HG02943 (cell line): ENCODE data around the gene P2RY12.

Experiments
- ATAC-seq: cut with Tn5 transposase; IDR thresholded peaks from one replicate; pipeline ENCODE4 v1.9.1; 2021; ENCODE audit warnings: mild to moderate bottlenecking, low read depth, moderate library complexity; ENCODE audit not compliant: unreplicated experiment

Gene P2RY12

DNA sequence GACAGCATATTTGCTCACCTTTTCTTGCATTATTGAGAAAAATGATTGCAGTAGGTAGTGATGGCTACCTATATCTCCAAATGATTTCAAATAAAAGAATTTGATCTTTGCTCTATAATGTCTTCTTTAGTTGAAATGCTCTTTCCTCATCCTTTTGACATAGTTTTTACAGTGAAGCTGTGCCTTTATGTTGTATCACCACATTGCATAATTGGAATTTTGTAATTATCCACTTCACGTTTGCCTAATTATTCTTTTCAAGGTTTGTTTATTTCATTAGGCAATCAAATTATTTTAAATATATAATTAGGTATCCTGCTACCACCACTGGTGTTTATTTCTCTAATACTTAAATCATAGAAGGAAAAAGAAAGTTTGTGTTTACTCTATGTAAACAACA lies 33.9 kb downstream of the P2RY12 start:
- no peak for ATAC-seq

DNA sequence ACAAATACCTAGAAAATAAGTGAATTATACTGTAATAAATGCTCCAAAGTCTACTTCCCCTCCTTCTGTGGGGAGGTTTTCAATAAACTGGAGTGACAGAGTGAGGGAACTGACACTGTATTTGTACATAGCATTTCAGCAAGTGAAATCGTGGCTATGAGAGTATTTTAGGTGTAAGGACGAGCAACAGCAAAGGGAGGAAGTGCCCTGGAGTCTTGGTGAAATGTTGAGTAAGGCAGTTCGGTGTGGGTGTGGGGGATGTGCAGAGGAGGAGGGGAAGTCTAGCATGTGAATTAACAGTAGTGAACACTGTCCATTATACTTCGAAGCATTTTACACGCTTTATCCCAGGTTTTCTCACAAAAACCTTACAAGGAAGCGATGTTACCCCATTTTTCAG lies 37.1 kb downstream of the P2RY12 start:
- ATAC-seq = no peak

DNA sequence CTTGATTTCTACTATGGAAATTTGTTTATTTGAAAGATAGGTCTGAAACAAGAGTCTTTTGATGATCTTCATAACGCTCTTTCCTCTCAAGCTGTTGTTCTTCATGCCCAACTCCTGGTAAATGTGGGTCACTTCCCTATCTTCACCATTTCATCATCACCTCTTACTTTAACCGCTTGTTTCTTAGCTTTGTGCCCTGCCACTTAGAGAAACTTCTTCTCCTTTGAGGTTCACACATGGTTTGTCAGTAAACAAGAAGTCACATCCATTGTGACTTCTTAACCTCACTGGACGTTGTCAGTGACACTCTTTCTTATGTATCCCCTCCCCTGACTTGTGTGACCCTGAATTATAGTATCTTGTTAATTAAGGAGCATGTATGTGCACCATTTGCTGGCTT lies 38.3 kb downstream of the P2RY12 start:
- no peak for ATAC-seq

DNA sequence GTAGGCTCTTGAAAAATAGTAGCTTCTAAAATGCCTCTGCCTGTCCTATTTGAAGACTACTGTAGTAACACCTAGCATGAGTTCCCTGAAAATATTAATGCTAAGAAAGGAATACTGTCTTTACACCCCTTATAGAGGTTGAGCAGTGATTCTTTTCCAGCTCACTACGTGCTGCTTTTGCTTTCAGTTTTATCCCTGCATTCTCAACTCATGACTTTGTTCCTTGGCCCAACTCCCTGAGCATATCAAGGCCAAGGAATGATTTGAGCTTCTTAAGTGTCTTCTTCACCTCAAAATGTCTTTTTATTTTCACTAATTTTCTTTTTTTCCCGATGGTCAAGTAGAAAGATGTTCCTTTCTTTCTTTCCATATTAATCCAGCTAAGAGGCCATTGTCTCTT lies 38.7 kb downstream of the P2RY12 start:
- no peak for ATAC-seq

DNA sequence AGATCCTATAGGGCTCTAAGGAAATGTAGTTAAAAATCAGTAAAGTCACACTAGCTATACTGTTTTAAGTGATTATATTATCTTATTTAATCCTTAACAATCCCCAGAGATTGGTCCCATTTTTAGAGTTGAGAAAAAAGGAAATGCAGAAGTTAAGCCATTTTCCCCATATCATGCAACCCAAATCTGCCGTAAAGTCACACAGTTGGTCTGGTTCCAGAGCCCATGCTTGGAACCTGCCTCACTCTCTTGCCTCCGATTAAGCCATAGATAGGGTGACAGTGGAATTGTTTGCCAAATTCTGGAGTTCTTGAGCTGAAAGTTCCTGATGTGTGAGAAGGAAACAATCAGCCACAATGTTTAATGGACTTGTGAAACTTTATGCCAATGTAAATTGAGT lies 52.9 kb downstream of the P2RY12 start:
- no peak for ATAC-seq

DNA sequence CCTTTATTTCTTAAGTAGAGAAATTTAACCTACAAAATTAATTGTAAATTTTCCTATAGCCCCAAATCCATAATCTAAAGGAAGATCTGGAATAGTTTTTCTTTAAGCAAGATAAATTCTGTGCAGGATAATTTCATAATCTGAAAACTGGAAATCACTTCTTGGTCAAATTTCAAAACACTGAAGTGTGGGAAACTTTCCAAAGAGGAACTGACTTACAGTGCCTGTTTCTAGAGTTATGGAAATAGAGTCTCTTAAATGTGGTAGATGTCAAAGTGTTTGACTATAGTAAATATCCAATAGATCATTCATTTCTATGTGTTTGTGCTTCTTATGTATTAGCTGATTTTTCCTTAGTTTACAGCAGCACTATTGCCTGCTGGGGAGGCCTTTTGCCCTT lies 53.7 kb downstream of the P2RY12 start:
- no peak for ATAC-seq

DNA sequence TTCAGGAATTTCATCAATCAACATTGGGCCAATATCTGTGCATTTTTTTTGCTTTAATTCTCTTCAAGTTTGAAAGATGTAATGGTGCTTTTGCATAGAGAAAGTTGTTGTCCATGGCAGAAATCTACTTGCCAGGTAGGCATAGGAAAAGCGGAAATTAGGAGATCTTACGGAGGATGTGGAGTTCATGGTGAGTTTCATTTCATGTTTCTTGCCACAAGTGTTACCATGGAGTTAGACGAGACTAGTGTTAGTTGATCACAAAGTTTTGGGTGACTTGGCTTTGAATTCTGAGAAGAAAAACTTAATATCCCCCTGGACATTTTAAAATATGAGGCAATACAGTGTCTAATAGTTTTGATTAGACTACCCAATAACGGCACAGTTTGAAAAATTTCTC lies 54.2 kb downstream of the P2RY12 start:
- ATAC-seq = no peak

DNA sequence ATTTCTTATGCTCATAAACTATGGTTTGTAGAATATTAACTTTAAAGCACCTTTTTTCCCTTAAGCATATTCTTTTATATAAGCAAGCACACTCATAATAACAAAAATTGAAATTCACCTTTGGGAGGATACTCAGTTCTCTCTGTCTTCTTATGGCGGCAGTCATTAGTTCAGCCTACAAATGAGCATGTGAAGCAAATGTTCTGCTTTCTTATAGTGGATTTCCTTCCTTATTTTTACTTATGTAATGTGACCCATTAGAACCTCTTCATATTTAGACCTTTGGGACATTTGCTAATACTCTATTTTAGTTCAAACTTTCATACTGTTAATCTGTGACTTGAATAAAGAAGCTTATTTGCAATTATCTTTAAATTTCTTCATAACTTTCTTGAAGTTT lies 55.2 kb downstream of the P2RY12 start, which contains the start of gene P2RY13:
P2RY13 (minus strand) TSS at position 187 of the 400 bp plus-strand sequence; CDS start at position 166, 21 bp downstream.
- no peak for ATAC-seq

DNA sequence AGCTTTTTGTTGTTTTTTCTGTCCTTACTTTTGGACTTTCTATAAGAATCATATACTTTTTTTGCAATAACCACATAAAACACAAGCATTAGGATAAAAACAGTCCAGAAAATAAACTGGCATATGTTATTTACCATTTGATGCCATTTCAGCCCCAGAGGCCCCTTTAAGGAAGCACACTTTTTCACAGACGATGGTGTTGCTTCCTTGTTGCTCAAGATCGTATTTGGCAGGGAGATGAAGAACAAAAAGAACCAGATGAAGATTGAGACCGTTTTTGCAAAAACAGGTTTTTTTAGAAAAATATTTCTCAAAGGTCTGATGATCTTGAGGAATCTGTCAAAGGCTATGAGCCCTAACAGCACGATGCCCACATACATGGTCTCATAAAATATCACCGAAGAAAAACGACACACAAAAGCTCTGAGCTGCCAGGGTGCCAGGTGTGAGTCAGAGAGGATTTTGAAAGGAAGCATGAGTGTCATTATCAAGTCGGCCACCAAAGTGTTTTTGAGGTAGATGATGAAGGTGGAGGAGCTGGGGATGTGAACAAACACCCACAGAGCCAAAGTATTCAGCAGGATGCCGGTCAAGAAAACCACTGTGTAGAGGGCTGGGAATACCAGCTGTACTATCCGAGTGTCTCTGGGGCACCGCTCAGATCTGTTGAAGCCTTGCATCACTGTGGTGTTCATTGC lies 56.1 kb downstream of the P2RY12 start:
- ATAC-seq = no peak

DNA sequence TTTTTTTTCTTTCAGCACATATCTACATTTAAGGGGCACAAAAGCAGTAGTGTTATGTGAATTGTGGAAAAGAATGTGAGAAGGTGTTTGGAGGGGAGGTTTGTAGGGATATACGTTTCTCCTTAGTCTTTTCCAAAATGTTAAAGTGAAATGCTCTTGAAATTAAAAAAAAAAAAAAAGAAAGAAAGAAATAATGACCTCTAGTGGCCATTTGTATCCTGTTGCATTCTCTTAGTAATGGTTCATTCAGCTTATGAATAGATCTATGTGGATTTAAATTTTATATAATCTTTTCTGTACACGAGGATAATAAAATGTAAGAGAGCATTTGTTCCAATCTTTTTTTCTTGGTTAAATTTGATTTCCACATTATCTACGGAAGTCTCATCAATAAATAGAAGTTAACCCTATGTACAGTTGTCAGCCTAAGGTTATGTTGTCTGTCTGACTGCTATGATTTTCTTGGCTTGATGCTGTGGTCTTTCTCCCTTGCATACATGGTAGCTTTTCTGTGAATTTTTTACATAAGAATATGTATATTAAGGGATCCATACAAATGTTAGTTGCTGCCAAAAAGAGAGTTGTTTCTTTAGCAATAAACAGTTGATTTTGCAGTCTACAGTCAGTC lies 56.9 kb downstream of the P2RY12 start:
- ATAC-seq = no peak

DNA sequence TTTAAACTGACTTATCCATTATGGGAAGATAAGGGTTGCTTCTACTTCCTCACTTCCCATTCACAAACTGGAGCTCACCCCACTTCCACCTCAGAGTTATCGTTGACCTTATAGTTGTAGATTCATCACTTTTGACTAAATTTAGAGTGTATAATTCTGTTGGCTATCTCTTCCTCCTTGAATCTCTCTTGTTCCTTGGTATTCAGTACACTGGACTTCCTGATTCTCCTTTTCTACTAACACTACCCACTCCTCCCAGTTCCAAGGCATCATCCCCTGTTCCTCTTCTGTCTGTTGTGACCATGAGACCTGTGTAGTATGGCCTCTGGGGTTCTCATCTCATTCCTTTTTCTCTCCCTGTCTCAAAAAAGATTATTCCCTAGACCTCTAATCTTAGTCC lies 62.0 kb downstream of the P2RY12 start:
- ATAC-seq = no peak

DNA sequence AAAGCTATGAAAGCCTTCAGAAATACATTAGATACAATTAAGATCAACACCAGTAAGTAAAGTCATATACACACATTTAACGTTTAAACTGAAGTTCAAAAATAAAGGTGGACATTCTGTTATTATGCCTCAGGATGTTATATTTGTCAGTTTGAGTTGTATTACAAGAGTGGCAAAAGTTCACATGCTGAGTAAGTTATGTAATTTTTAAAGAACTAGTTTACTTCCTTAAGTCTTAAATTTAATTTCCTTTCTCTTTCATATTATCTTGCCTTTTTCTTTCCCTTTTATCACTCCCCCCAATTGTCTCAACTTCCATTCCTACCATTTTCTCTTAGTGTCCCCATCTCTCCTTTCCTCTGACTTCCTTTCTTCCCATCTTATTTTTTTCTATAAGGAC lies 63.0 kb downstream of the P2RY12 start:
- no peak for ATAC-seq

DNA sequence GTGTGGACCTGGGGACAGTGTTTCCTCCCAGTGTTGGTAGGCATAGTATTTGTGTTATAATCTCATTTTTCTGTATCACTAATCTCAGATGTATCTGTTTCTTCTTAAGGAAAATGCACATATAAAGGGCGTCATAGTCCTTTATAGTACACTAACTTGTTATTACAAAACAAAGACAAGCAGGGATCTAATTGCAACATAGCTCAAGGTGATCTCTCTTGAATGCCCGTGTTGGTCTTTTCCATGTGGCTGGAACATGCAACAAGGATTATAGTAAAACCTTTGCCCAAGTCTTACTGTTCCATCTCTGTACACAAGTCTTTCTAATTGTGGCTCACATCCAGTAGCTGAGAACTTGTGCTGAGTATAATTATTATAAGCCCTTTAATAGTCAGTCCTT lies 64.4 kb downstream of the P2RY12 start:
- no peak for ATAC-seq

DNA sequence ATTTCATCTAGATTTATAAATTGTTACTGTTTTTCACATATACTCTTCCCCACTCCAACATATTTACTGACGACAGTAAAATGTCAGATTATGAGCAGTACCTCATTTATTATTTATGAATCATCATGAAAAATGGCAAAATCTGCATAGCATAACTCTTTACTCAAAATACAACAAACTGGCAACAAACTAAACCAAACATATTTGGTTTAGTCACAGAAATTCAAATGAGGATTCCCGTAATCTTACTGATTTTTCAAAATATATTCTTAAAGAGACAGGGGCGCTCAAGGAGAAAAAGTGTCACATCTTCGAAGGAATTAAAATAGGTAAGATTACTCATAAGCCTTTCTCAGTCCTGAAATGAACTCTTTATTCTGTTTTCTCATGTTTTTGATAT lies 64.9 kb downstream of the P2RY12 start:
- ATAC-seq = no peak

DNA sequence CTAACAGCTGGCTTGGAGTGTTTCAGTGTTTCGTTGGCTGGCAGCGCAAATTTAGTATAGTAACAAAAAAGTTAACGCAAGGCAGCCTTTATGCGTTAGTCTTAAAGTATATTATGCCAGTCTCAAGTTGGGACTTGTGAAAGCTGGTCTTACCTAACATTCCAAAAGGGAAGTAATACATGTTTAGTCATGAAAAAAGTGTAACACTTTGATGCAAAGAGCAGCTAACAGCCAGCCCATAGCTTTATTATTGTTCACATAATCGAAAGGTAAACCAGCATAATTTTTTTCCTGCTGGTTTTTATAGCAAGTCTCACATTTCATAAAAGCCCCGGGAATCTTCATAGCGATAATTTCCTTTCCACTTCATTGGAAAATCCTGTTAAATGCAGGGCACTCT lies 65.6 kb downstream of the P2RY12 start:
- no peak for ATAC-seq

DNA sequence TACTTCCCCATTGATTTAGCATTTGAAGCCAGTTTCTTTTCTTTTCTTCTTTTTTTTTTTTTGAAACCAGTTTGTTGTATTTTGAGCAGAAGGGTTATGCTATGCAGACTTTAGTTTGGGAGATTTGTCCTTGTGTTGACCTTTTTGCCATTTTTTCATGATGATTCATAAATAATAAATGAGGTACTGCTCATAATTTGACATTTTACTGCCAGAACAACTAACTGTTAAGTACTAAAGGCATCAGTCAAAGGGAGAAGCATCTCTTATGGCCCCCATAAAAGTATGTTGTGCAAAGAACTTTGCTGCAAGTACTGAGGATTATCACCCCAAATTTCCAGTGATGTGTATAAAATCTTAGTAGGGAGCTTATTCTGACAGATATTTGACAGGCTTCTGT lies 66.2 kb downstream of the P2RY12 start:
- ATAC-seq = no peak

DNA sequence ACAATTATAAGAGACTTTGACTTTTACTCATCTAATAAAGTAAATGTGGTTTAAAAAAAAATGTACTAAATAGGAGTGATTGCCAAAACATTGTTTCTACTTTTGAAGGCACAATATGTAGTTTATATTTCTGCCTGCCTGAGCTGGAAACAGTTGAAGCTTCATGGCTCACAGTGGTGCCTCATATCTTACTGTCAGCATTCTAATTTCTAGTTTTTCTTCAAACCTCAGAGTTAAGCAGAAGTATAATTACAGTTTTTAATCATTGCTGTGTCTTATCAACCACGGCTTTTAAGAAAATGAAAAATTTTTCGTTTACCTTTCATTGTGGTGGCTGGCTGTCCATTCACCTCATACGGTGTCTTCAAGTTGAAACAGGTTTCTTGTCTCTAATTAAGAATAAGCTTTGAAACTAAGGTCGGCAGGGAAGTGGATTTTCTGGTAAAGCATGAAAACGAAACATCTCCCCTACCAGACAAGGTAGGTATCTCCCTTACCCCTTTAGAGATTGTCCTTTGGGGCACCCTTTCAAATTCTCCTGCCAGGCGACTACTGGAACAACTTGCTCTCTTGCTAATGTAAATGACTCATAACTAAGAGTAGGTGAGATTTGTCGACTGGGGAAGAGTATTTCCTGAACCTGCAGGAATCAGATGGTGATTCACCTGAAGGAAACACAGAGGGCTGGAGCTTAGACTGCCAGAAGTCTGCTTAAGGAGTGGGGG lies 68.1 kb downstream of the P2RY12 start, which contains the start of gene GPR87:
GPR87 (minus strand) TSS at position 554 of the 725 bp plus-strand sequence. CDS start 16,720 bp downstream, outside the sequence.
- ATAC-seq = no peak

DNA sequence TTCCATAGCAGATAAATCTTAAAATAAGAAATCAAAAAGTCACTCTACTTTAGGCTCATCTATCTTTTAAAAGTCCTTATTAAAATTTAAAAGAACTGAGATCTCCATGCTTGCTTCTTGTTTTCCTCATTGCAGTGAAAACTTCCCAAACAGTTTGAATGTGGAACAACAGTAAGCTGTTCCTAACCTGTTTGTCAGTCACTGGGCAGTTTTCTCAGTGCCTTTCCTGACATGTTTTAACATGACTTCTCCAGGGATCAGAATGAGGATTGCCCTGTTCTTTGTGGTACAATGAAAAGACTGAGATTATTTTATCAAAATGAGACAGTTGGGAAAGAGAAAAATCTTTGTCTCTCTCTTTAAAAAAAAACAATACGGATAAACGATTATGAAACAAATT lies 68.7 kb downstream of the P2RY12 start:
- ATAC-seq = no peak

DNA sequence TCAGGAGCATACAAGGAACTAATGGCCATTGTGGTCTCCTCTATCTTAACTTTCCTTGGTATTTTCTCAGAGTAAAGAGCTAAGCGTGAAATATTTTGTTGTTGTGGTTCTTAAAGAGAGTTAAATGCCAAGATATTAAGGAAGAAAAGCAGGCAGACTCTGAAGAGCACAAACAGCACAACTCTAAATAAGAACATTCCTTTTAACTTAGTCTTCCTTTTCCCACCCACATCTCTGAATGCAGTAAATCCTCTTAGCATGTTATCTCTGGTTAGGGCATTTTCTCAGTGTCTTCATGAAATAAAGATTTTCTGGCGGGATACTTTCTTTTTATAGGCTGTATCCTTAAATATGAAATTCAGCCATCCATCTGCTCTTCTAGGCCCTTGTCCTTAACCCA lies 69.4 kb downstream of the P2RY12 start:
- no peak for ATAC-seq

DNA sequence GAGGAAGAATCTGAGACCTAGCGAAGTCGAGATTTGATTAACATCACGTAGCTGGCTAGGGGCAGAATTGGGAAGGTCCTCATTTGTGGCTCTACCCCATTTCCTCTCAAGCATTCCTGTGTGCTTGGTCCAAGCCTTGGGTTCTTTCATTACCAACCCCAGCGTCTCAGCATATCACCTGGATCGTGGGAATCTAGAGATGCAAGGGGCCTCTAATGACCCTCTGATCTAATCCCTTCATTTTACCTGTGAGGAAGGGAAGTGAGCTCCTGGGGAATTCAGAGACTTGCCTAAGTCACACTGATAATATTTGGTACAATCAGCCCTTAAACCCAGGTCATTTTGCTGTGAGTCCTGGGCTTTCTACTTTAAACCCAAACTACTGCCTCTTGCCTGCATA lies 70.0 kb downstream of the P2RY12 start:
- ATAC-seq = no peak

DNA sequence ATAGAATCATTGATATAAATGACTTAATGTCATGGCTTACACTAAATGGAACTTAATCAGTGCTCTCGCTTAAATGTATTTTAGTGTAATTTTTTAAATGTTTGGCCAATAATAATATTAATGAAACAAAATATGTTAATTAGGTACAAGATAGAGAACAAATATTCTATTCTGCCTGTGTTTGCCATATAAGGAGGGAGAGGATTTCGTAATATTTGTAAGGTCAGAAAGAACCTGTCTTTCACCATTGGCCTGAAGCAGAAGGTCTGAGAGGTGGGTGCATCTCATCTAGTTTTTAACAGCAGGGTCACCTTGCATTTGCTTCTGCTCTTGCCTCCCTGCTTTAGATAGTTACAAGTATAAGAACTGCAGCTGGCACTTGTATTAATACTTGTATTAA lies 70.4 kb downstream of the P2RY12 start:
- no peak for ATAC-seq

DNA sequence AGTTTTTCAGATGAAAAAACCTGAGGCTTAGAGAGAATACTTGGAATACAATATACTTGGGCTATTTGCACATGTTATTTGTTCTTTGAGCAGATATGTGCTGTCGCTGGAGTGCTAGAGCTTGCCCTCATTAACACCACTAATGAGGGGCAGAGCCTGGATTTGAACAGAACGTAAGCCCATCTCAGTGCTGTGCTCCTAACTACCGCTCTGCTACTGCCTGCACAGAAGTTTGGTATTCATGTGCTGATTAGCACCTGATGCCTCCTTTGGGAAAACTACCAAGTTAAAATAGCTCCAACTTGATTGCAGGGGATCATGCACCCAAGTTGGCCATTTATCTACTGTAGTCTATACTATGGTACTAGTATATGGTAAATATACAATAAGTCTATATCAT lies 71.6 kb downstream of the P2RY12 start:
- no peak for ATAC-seq
